Endometrial microvascular endothelial cells (primary cell): ENCODE results near the gene CCDC24. TPM values are rescaled to one million over a fixed set of nuclear protein-coding genes. Genes with fewer than 3 reads are reported as not detected.

Source experiments
- in situ Hi-C: cut with HindIII; loops from 2 replicates; pipeline ENCODE4 v1.10.0; 2017; ENCODE audit warnings: low sequenced_read_pairs, low pct_unique_long_range_greater_than_20kb; ENCODE audit errors: inconsistent ontology term
- total RNA-seq: library from RNA; depleted of rRNA; stranded (reverse); fragments of >200 nt; gene quantifications from one replicate; pipeline ENCODE4 v1.2.3, GENCODE V29; 2015; ENCODE audit errors: inconsistent ontology term

CCDC24 gene
- 1.3 TPM for total RNA-seq

- in situ Hi-C loops, result no loop called here
These were observed at the start of gene CCDC24 for GRCh38 chr1:43991476-43992231. CCDC24 (plus strand) TSS chr1:43991599; CDS start chr1:43991879, 280 bp downstream.

DNA sequence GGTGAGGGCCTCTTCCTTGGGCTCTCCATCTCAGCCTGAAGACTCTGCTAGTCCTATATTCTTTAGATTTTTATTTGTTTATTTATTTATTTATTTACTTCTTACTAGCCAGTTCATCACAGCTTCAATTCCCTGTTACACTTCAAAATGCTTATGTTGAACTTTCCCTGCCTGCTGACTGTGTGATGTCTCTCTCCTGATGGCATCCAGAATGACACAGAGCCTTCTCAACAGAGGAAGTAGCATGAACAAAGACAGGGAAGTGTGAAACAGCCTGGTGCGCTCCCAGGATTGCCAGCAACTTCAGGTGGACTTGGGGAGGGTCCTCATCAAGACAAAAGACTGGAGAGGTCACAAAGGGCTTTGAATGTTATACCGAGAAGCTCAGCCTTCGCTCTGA is 49.0 kb upstream of the CCDC24 start:
- in situ Hi-C loops, result loop anchor here (25.0 kb wide), 1 partner anchor 105 kb away; no protein-coding TSS in a partner anchor

GRCh38 chr1:43944860-43945259 is 46.5 kb upstream of the CCDC24 start:
- in situ Hi-C loops, result loop anchor here (25.0 kb wide), 1 partner anchor 108 kb away; no protein-coding TSS in a partner anchor

- in situ Hi-C loops, result loop anchor here (25.0 kb wide), 1 partner anchor 108 kb away; no protein-coding TSS in a partner anchor
These were observed 45.6 kb upstream of the CCDC24 start for GRCh38 chr1:43945674-43946235.

- in situ Hi-C loops, result loop anchor here (25.0 kb wide), 1 partner anchor 109 kb away; no protein-coding TSS in a partner anchor
These were observed 45.0 kb upstream of the CCDC24 start, which contains the start of gene IPO13 for GRCh38 chr1:43946236-43947060. IPO13 (plus strand) TSS chr1:43946950; CDS start chr1:43947601, 651 bp downstream.

DNA sequence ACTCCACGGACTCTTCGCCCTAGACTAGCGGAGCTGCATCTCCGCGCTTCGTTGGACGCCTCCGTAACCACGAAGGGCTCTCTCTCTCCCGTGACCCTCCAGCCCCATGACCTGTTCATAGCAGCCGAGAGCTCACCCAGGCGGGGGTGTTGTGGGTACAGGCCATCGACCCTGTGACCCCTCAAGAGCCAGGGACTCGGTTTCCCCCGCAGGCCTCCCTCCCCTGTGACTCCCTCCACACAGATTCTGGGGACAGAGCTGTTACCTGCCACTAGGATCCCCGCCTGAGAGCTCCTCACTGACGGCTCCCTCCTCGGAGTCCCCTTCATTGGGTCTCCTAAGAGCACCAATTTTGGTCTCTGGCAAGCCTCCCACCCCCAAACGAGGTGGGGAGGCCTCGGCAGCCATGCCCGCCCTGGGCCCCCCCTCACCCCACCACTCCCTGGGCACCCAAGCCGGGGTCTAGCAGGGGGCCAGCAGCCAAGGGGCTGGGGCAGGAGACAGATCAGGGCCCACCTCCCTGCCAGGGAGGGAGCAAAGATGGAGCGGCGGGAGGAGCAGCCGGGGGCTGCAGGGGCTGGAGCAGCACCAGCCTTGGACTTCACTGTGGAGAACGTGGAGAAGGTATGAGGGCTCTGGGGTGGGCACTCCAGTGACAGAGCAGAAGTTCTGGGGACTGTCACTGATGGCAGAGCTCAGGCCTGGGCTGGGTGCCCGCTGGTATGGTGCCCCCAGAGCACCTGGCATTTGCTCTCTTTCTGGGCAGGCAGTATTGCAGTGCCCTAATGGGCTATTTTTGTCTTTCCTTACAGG is 44.1 kb upstream of the CCDC24 start:
- in situ Hi-C loops, result loop anchor here (25.0 kb wide), 1 partner anchor 110 kb away; no protein-coding TSS in a partner anchor

DNA sequence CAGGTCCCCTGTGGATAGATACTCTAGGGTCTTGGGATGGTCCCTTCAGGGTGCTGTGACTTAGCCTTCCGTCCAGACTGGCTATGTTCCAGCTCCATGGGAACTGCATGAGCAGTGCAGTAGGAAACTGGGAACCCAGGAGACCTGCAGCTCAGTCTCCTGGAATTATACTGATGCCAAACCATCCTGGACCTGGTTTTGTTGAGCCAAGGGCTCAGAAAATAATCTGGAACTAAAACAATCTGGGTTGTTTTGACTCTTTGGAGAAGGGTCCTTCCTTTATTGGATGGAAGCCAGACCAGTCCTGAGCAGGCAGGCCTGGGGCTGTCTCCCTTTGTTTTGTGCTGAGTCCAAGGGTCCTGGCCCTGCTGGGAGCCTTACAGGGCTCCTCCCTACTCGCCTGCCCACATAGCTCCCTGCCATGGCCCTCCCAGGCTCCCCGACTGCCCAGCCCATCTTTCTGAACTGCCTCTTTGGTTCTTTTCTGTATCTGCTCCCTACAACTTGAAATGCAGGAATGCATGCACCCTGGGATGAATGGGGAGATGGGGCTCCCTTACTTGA is 43.4 kb upstream of the CCDC24 start:
- in situ Hi-C loops, result loop anchor here (25.0 kb wide), 1 partner anchor 111 kb away; no protein-coding TSS in a partner anchor

- in situ Hi-C loops, result loop anchor here (25.0 kb wide), 1 partner anchor 112 kb away; no protein-coding TSS in a partner anchor
These were observed 41.7 kb upstream of the CCDC24 start for GRCh38 chr1:43949678-43950077.

DNA sequence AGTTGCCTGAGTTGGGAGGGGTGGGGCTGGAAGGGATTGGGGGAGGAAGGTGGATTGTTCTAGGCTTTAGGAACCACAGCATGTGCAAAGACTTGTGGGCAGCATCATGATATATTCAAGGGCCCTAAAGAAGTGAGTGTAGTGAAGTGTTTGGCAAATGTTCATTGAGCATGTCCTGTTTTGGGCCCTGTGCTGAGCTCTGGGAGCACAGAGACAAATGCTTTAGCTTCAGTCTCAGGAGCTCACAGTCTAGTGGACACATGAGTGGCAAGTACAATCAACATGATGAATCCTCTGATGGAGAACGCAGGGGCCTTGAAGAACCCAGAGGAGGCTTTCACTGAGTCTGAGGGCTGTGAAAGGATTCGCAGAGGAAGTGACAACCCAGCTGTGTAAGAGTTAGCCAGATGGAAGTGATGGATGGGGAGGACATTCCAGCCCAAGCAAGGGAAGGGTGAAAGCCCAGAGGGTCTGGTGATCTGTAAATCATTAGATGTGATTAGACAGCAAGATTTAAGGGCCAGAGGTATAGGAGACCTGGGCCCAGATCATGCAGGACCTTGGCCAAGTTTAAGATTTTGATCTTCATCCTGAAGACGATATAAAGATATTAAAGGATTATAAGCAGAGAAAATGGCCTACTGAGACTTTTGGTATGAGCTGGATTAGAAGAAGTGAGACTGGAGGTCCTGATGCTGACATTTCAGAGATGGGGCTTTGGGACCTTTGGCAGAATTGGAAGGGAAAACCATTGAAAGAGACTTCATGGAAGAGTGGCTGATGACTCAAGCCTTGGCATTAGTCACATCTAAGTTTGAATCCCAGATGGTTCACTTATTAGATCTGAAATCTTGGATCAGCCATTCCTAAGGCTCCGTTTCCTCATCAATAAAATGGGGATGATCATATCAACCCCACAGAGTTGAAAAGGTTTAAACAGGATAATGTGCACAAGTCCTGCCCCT is 40.1 kb upstream of the CCDC24 start:
- in situ Hi-C loops, result no loop called here

DNA sequence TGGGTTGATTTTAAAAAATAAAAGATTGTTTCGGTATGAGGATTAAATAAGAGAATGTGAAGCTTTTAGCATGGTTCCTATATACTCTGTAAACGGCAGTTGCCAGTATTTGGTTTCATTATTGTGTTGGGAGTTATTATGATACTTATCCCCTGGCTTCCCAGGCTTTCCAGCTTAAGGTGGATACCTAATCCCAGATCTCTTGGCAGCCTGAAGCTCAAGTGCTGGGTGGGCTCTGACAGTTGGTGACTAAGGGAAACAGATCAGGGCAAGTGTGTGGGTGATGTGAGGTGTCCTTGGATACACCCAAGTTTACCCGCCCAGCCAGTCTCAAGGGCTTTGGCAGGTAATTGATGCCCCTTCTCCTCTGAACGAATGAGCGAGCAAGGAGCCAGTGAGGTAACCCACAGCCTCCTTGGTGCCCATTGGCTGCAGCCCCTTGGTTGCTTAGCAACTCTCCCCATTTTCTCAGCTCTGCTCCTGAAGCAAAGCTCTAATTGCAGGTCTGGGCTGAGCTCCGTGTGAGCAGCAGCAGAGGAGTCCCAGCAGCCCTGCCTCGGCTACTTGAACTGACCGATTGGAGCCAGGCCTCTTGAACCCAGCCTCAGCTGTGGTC is 38.6 kb upstream of the CCDC24 start:
- in situ Hi-C loops, result no loop called here

- in situ Hi-C loops, result no loop called here
These were observed 38.0 kb upstream of the CCDC24 start for GRCh38 chr1:43953361-43953760.

DNA sequence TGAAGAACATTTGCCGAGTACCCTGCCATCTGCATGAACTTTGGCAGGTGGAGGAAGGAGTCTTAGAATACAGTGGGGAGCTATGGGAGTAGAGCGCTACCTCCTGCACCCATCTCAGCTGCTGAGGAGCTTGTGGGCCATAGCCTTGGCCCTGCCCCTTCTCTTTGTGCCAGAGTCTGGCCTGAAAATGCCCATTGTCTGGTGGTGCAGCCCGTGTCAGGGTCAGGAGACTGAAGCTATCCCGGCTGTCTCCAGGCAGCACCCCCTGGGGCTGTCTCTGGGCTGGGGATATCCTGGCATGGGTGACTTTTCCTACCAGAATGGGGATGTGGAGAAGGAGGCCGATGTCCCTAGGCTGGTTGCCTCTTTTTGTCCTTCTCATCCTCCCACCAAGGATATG is 37.4 kb upstream of the CCDC24 start:
- in situ Hi-C loops, result no loop called here

DNA sequence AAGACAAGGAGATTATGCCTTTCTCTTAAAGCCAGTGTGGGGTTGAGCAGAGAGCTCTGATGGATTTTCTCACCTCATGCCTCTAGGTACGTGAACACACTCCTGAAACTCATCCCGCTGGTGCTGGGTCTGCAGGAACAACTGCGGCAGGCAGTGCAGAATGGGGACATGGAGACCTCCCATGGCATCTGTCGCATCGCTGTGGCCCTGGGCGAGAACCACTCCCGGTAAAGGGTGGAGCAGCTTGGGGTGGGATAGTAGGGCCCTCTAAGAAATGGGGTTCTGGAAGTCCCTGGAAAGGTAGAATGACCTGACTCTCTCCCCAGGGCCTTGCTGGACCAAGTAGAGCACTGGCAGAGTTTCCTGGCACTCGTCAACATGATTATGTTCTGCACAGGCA is 35.2 kb upstream of the CCDC24 start:
- in situ Hi-C loops, result no loop called here

GRCh38 chr1:43957407-43958040 is 33.9 kb upstream of the CCDC24 start:
- in situ Hi-C loops, result no loop called here

DNA sequence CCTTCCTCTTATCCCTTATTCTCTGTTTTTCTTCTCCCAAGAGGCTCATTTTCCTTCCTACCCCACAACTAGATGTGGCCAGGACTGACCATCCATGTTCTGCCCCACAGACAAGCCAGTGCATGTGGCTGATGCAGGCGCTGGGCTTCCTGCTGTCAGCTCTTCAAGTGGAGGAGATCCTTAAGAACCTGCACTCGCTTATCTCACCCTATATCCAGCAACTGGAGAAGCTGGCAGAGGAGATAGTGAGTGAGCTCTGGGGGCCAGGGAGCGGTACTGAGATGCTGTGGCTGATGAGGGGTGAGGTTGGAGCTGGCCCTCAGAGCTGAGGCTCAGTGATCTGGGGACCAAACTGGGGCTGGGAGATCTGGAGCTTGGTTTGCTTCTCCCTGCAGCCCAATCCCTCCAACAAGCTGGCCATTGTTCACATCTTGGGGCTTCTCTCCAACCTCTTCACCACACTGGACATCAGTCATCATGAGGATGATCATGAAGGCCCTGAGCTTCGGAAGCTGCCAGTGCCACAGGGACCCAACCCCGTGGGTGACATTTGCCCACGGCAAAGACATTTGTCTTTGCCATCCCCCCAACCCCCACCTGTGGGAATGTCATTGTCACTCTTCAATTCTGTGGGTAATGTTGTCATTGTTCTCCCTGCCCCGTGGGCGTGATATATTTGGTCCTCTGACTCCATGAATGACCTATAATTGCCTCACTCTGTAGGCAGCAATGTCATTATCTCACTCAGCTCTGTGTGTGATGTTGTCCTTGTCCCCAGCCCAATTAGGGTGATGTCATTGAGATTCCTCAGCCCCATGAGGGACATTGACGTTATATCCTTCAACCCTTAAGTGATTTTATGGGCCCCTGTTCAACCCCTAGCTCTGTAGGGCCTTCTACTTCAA is 32.8 kb upstream of the CCDC24 start:
- in situ Hi-C loops, result no loop called here
